GM18868 (cell line): Measurements from ENCODE around the gene LYPD6.

Source experiments
- ATAC-seq: cut with Tn5 transposase; IDR thresholded peaks from one replicate; pipeline ENCODE4 v1.9.1; 2021; ENCODE audit warnings: mild to moderate bottlenecking, moderate library complexity; ENCODE audit not compliant: unreplicated experiment

The LYPD6 gene

GRCh38 chr2:149399934-149400615, 69.7 kb downstream of the LYPD6 start:
- no peak for ATAC-seq

GRCh38 chr2:149400997-149401396, 70.6 kb downstream of the LYPD6 start:
- ATAC-seq, result no peak

- no peak for ATAC-seq
Observed at GRCh38 chr2:149409506-149409905, 79.1 kb downstream of the LYPD6 start.

GRCh38 chr2:149410701-149411484, 80.5 kb downstream of the LYPD6 start:
- no peak for ATAC-seq

GRCh38 chr2:149413487-149413886, 83.1 kb downstream of the LYPD6 start:
- no peak for ATAC-seq

- no peak for ATAC-seq
Observed at GRCh38 chr2:149415086-149415485, 84.7 kb downstream of the LYPD6 start.

GRCh38 chr2:149418065-149418464, 87.7 kb downstream of the LYPD6 start:
- no peak for ATAC-seq

GRCh38 chr2:149420053-149420963, 89.9 kb downstream of the LYPD6 start:
- no peak for ATAC-seq

- no peak for ATAC-seq
Observed at GRCh38 chr2:149421791-149422190, 91.4 kb downstream of the LYPD6 start.

- no peak for ATAC-seq
Observed at GRCh38 chr2:149422337-149422990, 92.1 kb downstream of the LYPD6 start.

GRCh38 chr2:149422991-149423338, 92.6 kb downstream of the LYPD6 start:
- no peak for ATAC-seq

- ATAC-seq, result no peak
Observed at GRCh38 chr2:149423630-149424029, 93.2 kb downstream of the LYPD6 start.

- no peak for ATAC-seq
Observed at GRCh38 chr2:149427387-149427786, 97.0 kb downstream of the LYPD6 start.

GRCh38 chr2:149428783-149429182, 98.4 kb downstream of the LYPD6 start:
- ATAC-seq, result no peak

- ATAC-seq, result no peak
Observed at GRCh38 chr2:149430743-149431736, 100.7 kb downstream of the LYPD6 start.

- ATAC-seq, result peak; percentile 93
Observed at GRCh38 chr2:149438330-149438960, 108.1 kb downstream of the LYPD6 start.

GRCh38 chr2:149441255-149441654, 110.9 kb downstream of the LYPD6 start:
- ATAC-seq, result no peak

- ATAC-seq, result no peak
Observed at GRCh38 chr2:149442346-149442745, 112.0 kb downstream of the LYPD6 start.

GRCh38 chr2:149443150-149443549, 112.8 kb downstream of the LYPD6 start:
- no peak for ATAC-seq
